HCT116 (cell line): ENCODE data around the gene RAP1GAP2. TPM values are rescaled to one million over a fixed set of nuclear protein-coding genes. Genes with fewer than 3 reads are reported as not detected.

ENCODE experiments used
- ATAC-seq: fragments of 200-7000 bp; cut with Tn5 transposase; 2 replicates; pipeline ENCODE4 v1.9.1; 2020; ENCODE audit warnings: mild to moderate bottlenecking, moderate library complexity
- BruUV-seq: library from RNA; stranded (reverse); fragments of 400-500 nt; replicated peaks from 2 replicates; lab custom pipeline; 2021; lab: Mats Ljungman, UMichigan
- CTCF ChIA-PET: fragments of 300-600 bp; sonication (Branson Sonifier 250); formaldehyde crosslinking; loops from one replicate; lab custom pipeline; 2021; ENCODE audit warnings: antibody characterized with exemption; lab: Charles Lee
- POLR2A ChIA-PET: fragments of 300-600, 350-600 bp; sonication (Branson Sonifier 250); formaldehyde crosslinking; loops from one replicate; lab custom pipeline; 2021; ENCODE audit warnings: antibody characterized with exemption; lab: Charles Lee
- RAD21 ChIA-PET, 2 experiments: fragments of 300-600 bp; sonication (Branson Sonifier 250); formaldehyde crosslinking; loops; one replicate each; lab custom pipeline; 2023; ENCODE audit warnings: low total read pairs in 2 of 2; ENCODE audit not compliant: uncharacterized antibody in 2 of 2, unreplicated experiment in 2 of 2, low non-redundant PET in 1 of 2; lab: Charles Lee
- DNase-seq: peaks from one replicate; pipeline ENCODE4 v3.0.0-alpha.2; 2010; ENCODE audit warnings: low read depth, low spot score
- H2AFZ ChIP-seq: fragments of 200-600 bp; shearing (Covaris generic), sonication (generic); 2 replicates; pipeline ENCODE4 v1.6.1; 2017; ENCODE audit warnings: low read depth, mixed run types, mixed read lengths, antibody characterized with exemption, low read length; ENCODE audit not compliant: poor library complexity, severe bottlenecking
- H3K27ac ChIP-seq: 2 replicates; pipeline ENCODE4 v1.5.1; 2012; ENCODE audit warnings: low read depth, low read length
- H3K27me3 ChIP-seq: fragments of 200-600 bp; sonication (generic); 2 replicates; pipeline ENCODE4 v1.6.1; 2016; ENCODE audit warnings: mixed run types, low read length, mixed read lengths; ENCODE audit not compliant: insufficient read depth
- H3K36me3 ChIP-seq, 2 experiments: fragments of 200-500 bp in 1 of 2; fragments of 200-600 bp in 1 of 2; sonication (Bioruptor generic) in 1 of 2; sonication (generic) in 1 of 2; 2 replicates each; pipeline versions ENCODE4 v1.5.1 to v1.6.1; 2014 to 2016; ENCODE audit warnings: low read length in 2 of 2, inconsistent platforms in 1 of 2, mixed read lengths in 1 of 2, mixed run types in 1 of 2; ENCODE audit not compliant: insufficient read depth in 2 of 2, control insufficient read depth in 1 of 2
- H3K4me1 ChIP-seq, 2 experiments: fragments of 200-600 bp in 1 of 2; sonication (generic) in 1 of 2; 2 replicates each; pipeline versions ENCODE4 v1.5.1 to v1.6.1; 2012 to 2017; ENCODE audit warnings: low read length in 2 of 2, inconsistent platforms in 1 of 2, mild to moderate bottlenecking in 1 of 2, mixed read lengths in 1 of 2, mixed run types in 1 of 2, moderate library complexity in 1 of 2; ENCODE audit not compliant: insufficient read depth in 2 of 2, control insufficient read depth in 1 of 2
- H3K4me2 ChIP-seq: fragments of 200-600 bp; sonication (generic); 2 replicates; pipeline ENCODE4 v1.6.1; 2017; ENCODE audit warnings: mixed run types, low read length, mixed read lengths
- H3K4me3 ChIP-seq, 2 experiments: fragments of 200-600 bp in 1 of 2; sonication (generic) in 1 of 2; replicated peaks in 1 of 2; 2 replicates each; pipeline ENCODE4 v1.5.1; 2011 to 2016; ENCODE audit warnings: low read length in 2 of 2, control low read depth in 1 of 2, low read depth in 1 of 2, mild to moderate bottlenecking in 1 of 2, mixed read lengths in 1 of 2, mixed run types in 1 of 2
- H3K79me2 ChIP-seq: fragments of 200-600 bp; sonication (generic); 2 replicates; pipeline ENCODE4 v1.6.1; 2017; ENCODE audit warnings: mild to moderate bottlenecking, mixed run types, low read length, moderate library complexity, mixed read lengths; ENCODE audit not compliant: insufficient read depth
- H3K9ac ChIP-seq: fragments of 200-600 bp; sonication (generic); 2 replicates; pipeline ENCODE4 v1.6.1; 2016; ENCODE audit warnings: low read length, mixed read lengths
- H3K9me2 ChIP-seq: fragments of 200-600 bp; sonication (generic), shearing (Covaris generic); 2 replicates; pipeline ENCODE4 v1.6.1; 2017; ENCODE audit warnings: mixed run types, mild to moderate bottlenecking, moderate library complexity; ENCODE audit not compliant: insufficient read depth
- H3K9me3 ChIP-seq, 2 experiments: fragments of 200-500 bp in 1 of 2; fragments of 200-600 bp in 1 of 2; sonication (Bioruptor generic) in 1 of 2; sonication (generic) in 1 of 2; 2 replicates each; pipeline ENCODE4 v1.6.1; 2014 to 2017; ENCODE audit warnings: low read length in 2 of 2, mixed read lengths in 2 of 2, inconsistent platforms in 1 of 2, low read depth in 1 of 2, mild to moderate bottlenecking in 1 of 2, mixed run types in 1 of 2, moderate library complexity in 1 of 2; ENCODE audit not compliant: control insufficient read depth in 1 of 2, insufficient read depth in 1 of 2
- H4K20me1 ChIP-seq: fragments of 200-600 bp; sonication (generic), shearing (Covaris generic); 2 replicates; pipeline ENCODE4 v1.6.1; 2017; ENCODE audit warnings: mixed run types, mild to moderate bottlenecking, moderate library complexity; ENCODE audit not compliant: insufficient read depth
- EGR1 ChIP-seq: IDR thresholded peaks from 2 replicates; pipeline ENCODE4 v1.6.1; 2012; ENCODE audit warnings: low read depth
- ELF1 ChIP-seq: IDR thresholded peaks from 2 replicates; pipeline ENCODE4 v1.6.1; 2012; ENCODE audit warnings: low read depth, borderline replicate concordance
- EZH2 ChIP-seq: fragments of 200-600 bp; sonication (generic); IDR thresholded peaks from 2 replicates; pipeline ENCODE4 v1.6.1; 2017; ENCODE audit warnings: antibody characterized with exemption, mixed run types
- EZH2phosphoT487 ChIP-seq: fragments of 200-600 bp; IDR thresholded peaks from 2 replicates; pipeline ENCODE4 v1.6.1; 2018; ENCODE audit warnings: antibody characterized with exemption, borderline replicate concordance
- FOSL1 ChIP-seq: IDR thresholded peaks from 2 replicates; pipeline ENCODE4 v1.6.1; 2012; ENCODE audit warnings: low read depth
- JUND ChIP-seq: IDR thresholded peaks from 2 replicates; pipeline ENCODE4 v1.6.1; 2012
- MAX ChIP-seq: IDR thresholded peaks from 2 replicates; pipeline ENCODE4 v1.6.1; 2012
- POLR2AphosphoS5 ChIP-seq: IDR thresholded peaks from 2 replicates; pipeline ENCODE4 v1.6.1; 2011; ENCODE audit warnings: mild to moderate bottlenecking, low read depth, low read length, moderate library complexity
- RAD21 ChIP-seq: IDR thresholded peaks from 2 replicates; pipeline ENCODE4 v1.6.1; 2012; ENCODE audit warnings: low read depth, mild to moderate bottlenecking
- SRF ChIP-seq: IDR thresholded peaks from 2 replicates; pipeline ENCODE4 v1.6.1; 2012; ENCODE audit warnings: low read depth
- YY1 ChIP-seq: IDR thresholded peaks from 2 replicates; pipeline ENCODE4 v1.6.1; 2011; ENCODE audit warnings: low read length, low read depth, moderate library complexity, mild to moderate bottlenecking; ENCODE audit not compliant: insufficient replicate concordance; ENCODE audit errors: extremely low read depth
- intact Hi-C: fragments of 100-400 bp; cut with micrococcal nuclease; formaldehyde crosslinking; loops from 2 replicates; pipeline ENCODE4 v1.10.0; 2022
- total RNA-seq: library from RNA; stranded (reverse); gene quantifications from one replicate; pipeline ENCODE4 v1.2.1, GENCODE V29; 2021; ENCODE audit not compliant: unreplicated experiment
- TF ChIP-seq, protein P1 (sequence below), 3 experiments: fragments of 200-600 bp in 1 of 3; sonication (generic) in 1 of 3; IDR thresholded peaks in 2 of 3; conservative IDR thresholded peaks in 1 of 3; 2 replicates each; pipeline ENCODE4 v1.5.1; 2012 to 2017; ENCODE audit warnings: low read depth in 2 of 3, low read length in 2 of 3, antibody characterized with exemption in 1 of 3, borderline replicate concordance in 1 of 3, control low read depth in 1 of 3, mild to moderate bottlenecking in 1 of 3, mixed read lengths in 1 of 3, mixed run types in 1 of 3, moderate library complexity in 1 of 3; ENCODE audit not compliant: insufficient read depth in 1 of 3
- TF ChIP-seq, protein P2 (sequence below): IDR thresholded peaks from 2 replicates; pipeline ENCODE4 v1.6.1; 2012; ENCODE audit warnings: low read depth

The RAP1GAP2 gene
- total RNA-seq, 1 experiment from 2014 or later = 54.6 TPM

- H2AFZ ChIP-seq = no peak overlapping the region
- no peaks in the 10 kb centered on the region for H3K79me2 ChIP-seq
- BruUV-seq = no TSS peak
- H3K27me3 ChIP-seq = no peaks in the 10 kb centered on the region
- intact Hi-C loops = no loop called here
- H3K9me3 ChIP-seq = no peaks in the 10 kb centered on the region
- ChIA-PET POLR2A (no interaction called here), RAD21 (no interaction called here)
- H3K27ac ChIP-seq = no peak overlapping the region
- H3K9me2 ChIP-seq = no peaks in the 10 kb centered on the region
- no peak for DNase-seq
- TF ChIP-seq ELF1 (no peak), FOSL1 (no peak), JUND (no peak), EZH2phosphoT487 (no peak), SRF (no peak)
- TF ChIP-seq, protein P1, sequence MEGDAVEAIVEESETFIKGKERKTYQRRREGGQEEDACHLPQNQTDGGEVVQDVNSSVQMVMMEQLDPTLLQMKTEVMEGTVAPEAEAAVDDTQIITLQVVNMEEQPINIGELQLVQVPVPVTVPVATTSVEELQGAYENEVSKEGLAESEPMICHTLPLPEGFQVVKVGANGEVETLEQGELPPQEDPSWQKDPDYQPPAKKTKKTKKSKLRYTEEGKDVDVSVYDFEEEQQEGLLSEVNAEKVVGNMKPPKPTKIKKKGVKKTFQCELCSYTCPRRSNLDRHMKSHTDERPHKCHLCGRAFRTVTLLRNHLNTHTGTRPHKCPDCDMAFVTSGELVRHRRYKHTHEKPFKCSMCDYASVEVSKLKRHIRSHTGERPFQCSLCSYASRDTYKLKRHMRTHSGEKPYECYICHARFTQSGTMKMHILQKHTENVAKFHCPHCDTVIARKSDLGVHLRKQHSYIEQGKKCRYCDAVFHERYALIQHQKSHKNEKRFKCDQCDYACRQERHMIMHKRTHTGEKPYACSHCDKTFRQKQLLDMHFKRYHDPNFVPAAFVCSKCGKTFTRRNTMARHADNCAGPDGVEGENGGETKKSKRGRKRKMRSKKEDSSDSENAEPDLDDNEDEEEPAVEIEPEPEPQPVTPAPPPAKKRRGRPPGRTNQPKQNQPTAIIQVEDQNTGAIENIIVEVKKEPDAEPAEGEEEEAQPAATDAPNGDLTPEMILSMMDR (IDR thresholded peaks at IDR 0.05 in 2 of 3, conservative IDR thresholded peaks at IDR 0.05 in 1 of 3; ENCODE audit: borderline replicate concordance in 1 of 3, insufficient read depth in 1 of 3, low read depth in 2 of 3, low read length in 2 of 3) = no peak
- TF ChIP-seq, all 23 proteins: peak for 0
- no peak for ATAC-seq
- no peak overlapping the region for H3K9ac ChIP-seq
- no peaks in the 10 kb centered on the region for H3K36me3 ChIP-seq
- H4K20me1 ChIP-seq = no peaks in the 10 kb centered on the region
- CTCF ChIA-PET = no interaction called here
- H3K4me2 ChIP-seq = no peak overlapping the region
- peaks cover 0 to 2% of the 10 kb centered on the region in 2 experiments; a peak in 2 of 4 replicates for H3K4me1 ChIP-seq
- no peak overlapping the region for H3K4me3 ChIP-seq
These were observed 5.6 kb downstream of the RAP1GAP2 start for GRCh38 chr17:2801841-2802240.

- Histone ChIP-seq H3K4me2 (no peak overlapping the region), H4K20me1 (no peaks in the 10 kb centered on the region), H3K9ac (no peak overlapping the region), H3K4me3 (no peak overlapping the region), H3K27ac (no peak overlapping the region), H2AFZ (no peak overlapping the region), H3K9me2 (no peaks in the 10 kb centered on the region), H3K79me2 (no peaks in the 10 kb centered on the region), H3K36me3 (no peaks in the 10 kb centered on the region), H3K9me3 (no peaks in the 10 kb centered on the region), H3K4me1 (peaks cover 0 to 10% of the 10 kb centered on the region in 2 experiments; a peak in 2 of 4 replicates), H3K27me3 (no peaks in the 10 kb centered on the region)
- BruUV-seq = no TSS peak
- ChIA-PET CTCF (interaction anchor here (2.1 kb wide), 1 partner anchor 16 kb away, joined by 9 read pairs; no protein-coding TSS in a partner anchor), RAD21 (no interaction called here), POLR2A (no interaction called here)
- intact Hi-C loops = no loop called here
- DNase-seq = no peak
- no peak for ATAC-seq
- no peak for TF ChIP-seq JUND
- TF ChIP-seq RAD21 = no peak
- TF ChIP-seq EZH2 = no peak
- TF ChIP-seq EGR1 = no peak
- TF ChIP-seq YY1 = no peak
- no peak for TF ChIP-seq POLR2AphosphoS5
- TF ChIP-seq, protein P2, sequence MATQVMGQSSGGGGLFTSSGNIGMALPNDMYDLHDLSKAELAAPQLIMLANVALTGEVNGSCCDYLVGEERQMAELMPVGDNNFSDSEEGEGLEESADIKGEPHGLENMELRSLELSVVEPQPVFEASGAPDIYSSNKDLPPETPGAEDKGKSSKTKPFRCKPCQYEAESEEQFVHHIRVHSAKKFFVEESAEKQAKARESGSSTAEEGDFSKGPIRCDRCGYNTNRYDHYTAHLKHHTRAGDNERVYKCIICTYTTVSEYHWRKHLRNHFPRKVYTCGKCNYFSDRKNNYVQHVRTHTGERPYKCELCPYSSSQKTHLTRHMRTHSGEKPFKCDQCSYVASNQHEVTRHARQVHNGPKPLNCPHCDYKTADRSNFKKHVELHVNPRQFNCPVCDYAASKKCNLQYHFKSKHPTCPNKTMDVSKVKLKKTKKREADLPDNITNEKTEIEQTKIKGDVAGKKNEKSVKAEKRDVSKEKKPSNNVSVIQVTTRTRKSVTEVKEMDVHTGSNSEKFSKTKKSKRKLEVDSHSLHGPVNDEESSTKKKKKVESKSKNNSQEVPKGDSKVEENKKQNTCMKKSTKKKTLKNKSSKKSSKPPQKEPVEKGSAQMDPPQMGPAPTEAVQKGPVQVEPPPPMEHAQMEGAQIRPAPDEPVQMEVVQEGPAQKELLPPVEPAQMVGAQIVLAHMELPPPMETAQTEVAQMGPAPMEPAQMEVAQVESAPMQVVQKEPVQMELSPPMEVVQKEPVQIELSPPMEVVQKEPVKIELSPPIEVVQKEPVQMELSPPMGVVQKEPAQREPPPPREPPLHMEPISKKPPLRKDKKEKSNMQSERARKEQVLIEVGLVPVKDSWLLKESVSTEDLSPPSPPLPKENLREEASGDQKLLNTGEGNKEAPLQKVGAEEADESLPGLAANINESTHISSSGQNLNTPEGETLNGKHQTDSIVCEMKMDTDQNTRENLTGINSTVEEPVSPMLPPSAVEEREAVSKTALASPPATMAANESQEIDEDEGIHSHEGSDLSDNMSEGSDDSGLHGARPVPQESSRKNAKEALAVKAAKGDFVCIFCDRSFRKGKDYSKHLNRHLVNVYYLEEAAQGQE = no peak
- TF ChIP-seq MAX = no peak
These were observed 6.3 kb downstream of the RAP1GAP2 start for GRCh38 chr17:2802574-2802973.
